ENCODE results near the gene LPP. TPM values are rescaled to one million over a fixed set of nuclear protein-coding genes. Genes with fewer than 3 reads are reported as not detected.

Gene LPP
- total and polyA plus RNA-seq, 2 of the 13 experiments (the other 11 are each of a cell fraction or from before 2014, with no cell fraction given): 19.2 to 29.9 TPM

DNA sequence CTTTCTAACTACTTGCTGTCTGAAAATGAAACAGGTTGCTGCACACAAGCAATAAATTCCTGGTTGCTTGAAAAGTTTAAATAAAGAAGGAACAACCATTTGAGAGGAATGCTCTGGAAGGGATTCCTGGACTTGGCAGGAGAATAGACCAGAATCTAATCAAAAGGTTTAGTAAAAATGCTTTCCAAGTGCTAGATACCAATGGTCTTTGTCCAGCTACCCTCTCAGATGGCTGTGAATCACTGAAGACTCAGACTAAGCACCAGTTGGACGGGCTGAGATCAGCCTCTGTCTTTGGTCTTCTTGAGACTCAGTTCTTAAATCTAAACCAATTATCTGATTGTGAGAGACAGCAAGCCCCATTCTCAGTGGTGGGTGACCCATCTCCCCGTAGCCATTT lies 27.7 kb upstream of the LPP start (continued):
- no peak for TF ChIP-seq ZNF646 (CRISPR knock-in tag; IDR thresholded peaks at IDR 0.05)
- TF ChIP-seq PHB2 (IDR thresholded peaks at IDR 0.05; ENCODE audit: partially characterized antibody): no peak
- no peak for TF ChIP-seq MBNL3 (CRISPR knock-in tag; conservative IDR thresholded peaks at IDR 0.05)
- no peak for TF ChIP-seq TARDBP (CRISPR knock-in tag; IDR thresholded peaks at IDR 0.05)

DNA sequence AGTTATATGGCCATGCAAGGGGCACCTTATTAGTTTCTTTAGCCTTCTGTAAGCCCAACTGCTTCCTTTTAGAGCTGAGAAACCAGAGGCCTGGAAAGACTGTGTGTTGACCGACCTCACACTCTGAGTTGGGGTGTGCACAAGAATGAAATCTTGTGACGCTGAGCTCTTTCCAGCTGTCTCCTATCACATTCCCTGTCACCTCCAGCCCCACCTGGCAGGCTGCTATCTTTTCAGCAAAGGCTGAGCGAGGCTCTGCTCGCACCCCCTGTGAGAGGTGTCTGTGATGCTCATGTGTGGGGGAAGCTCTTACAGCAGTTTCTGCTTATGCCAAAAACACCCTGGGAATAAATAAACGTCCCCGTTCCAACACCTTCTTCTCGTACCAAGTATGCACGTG lies 27.0 kb upstream of the LPP start:
- H3K9me3 ChIP-seq (ENCODE audit: low read length): no peaks in the 10 kb centered on the region
- H3K9ac ChIP-seq (ENCODE audit: insufficient read depth, low read depth, low read length): no peak overlapping the region
- no peak overlapping the region for H3K27ac ChIP-seq (ENCODE audit: extremely low read length, insufficient read depth, low read length)
- FAIRE-seq (no peak), ATAC-seq (no peak), DNase-seq (ENCODE audit: low spot score) (no peak)
- POLR2A ChIA-PET: no interaction called here
- 96% methylated on average over 8 of the region's 8 CpGs for WGBS (ENCODE audit: low lambda C conversion rate)
- no peak overlapping the region for H2AFZ ChIP-seq (ENCODE audit: low read length)
- no peaks in the 10 kb centered on the region for H4K20me1 ChIP-seq (ENCODE audit: insufficient read depth, low read length)
- H3K4me3 ChIP-seq (replicated peaks in 1 of 3; ENCODE audit: insufficient read depth in 1 of 3, low read depth in 2 of 3, low read length in 3 of 3): no peak overlapping the region
- no TSS peak for BruUV-seq (replicated peaks)
- intact Hi-C loops (cut with micrococcal nuclease; ENCODE audit: unreplicated experiment) (no loop called here), in situ Hi-C loops (cut with HindIII; ENCODE audit: extremely low pct_ligation_motif_present, low pct_unique_long_range_greater_than_20kb) (no loop called here)
- no peaks in the 10 kb centered on the region for H3K79me2 ChIP-seq (ENCODE audit: insufficient read depth, low read length)
- H3K4me1 ChIP-seq (ENCODE audit: insufficient read depth, low read length): peaks cover 38% of the 10 kb centered on the region
- no peaks in the 10 kb centered on the region for H3K27me3 ChIP-seq (ENCODE audit: control insufficient read depth in 1 of 2, insufficient read depth in 2 of 2, low read length in 2 of 2)
- H3K36me3 ChIP-seq (replicated peaks in 1 of 2; ENCODE audit: control insufficient read depth in 1 of 2, insufficient read depth in 2 of 2, low read length in 2 of 2): no peaks in the 10 kb centered on the region
- CTCF ChIA-PET (ENCODE audit: low intra/inter-chr PET ratio, low total read pairs): no interaction called here
- no peak overlapping the region for H3K4me2 ChIP-seq (ENCODE audit: low read depth, low read length)
- TF ChIP-seq, protein P1, sequence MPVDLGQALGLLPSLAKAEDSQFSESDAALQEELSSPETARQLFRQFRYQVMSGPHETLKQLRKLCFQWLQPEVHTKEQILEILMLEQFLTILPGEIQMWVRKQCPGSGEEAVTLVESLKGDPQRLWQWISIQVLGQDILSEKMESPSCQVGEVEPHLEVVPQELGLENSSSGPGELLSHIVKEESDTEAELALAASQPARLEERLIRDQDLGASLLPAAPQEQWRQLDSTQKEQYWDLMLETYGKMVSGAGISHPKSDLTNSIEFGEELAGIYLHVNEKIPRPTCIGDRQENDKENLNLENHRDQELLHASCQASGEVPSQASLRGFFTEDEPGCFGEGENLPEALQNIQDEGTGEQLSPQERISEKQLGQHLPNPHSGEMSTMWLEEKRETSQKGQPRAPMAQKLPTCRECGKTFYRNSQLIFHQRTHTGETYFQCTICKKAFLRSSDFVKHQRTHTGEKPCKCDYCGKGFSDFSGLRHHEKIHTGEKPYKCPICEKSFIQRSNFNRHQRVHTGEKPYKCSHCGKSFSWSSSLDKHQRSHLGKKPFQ (CRISPR knock-in tag; IDR thresholded peaks at IDR 0.05; ENCODE audit: insufficient replicate concordance): no peak
- no peak for TF ChIP-seq DPF2 (CRISPR knock-in tag; IDR thresholded peaks at IDR 0.05; ENCODE audit: borderline replicate concordance, low read depth)
- TF ChIP-seq ZNF563 (CRISPR knock-in tag; IDR thresholded peaks at IDR 0.05): no peak
- TF ChIP-seq NCOA5 (CRISPR knock-in tag; IDR thresholded peaks at IDR 0.05): no peak
- no peak for TF ChIP-seq BATF2 (CRISPR knock-in tag; IDR thresholded peaks at IDR 0.05)
- TF ChIP-seq ZNF562 (CRISPR knock-in tag; IDR thresholded peaks at IDR 0.05; ENCODE audit: borderline replicate concordance): no peak
- TF ChIP-seq SMYD3 (CRISPR knock-in tag; IDR thresholded peaks at IDR 0.05): no peak
- TF ChIP-seq, protein P2, sequence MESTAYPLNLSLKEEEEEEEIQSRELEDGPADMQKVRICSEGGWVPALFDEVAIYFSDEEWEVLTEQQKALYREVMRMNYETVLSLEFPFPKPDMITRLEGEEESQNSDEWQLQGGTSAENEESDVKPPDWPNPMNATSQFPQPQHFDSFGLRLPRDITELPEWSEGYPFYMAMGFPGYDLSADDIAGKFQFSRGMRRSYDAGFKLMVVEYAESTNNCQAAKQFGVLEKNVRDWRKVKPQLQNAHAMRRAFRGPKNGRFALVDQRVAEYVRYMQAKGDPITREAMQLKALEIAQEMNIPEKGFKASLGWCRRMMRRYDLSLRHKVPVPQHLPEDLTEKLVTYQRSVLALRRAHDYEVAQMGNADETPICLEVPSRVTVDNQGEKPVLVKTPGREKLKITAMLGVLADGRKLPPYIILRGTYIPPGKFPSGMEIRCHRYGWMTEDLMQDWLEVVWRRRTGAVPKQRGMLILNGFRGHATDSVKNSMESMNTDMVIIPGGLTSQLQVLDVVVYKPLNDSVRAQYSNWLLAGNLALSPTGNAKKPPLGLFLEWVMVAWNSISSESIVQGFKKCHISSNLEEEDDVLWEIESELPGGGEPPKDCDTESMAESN (CRISPR knock-in tag; conservative IDR thresholded peaks at IDR 0.05): no peak
- TF ChIP-seq REPIN1 (CRISPR knock-in tag; IDR thresholded peaks at IDR 0.05; ENCODE audit: borderline replicate concordance, low read depth): no peak
